ENCODE data around the gene TOR2A. TPM values are rescaled to one million over a fixed set of nuclear protein-coding genes. Genes with fewer than 3 reads are reported as not detected.
A peak's percentile ranks its signal among the peaks of the same experiment; 100 is the strongest.

The TOR2A gene
- total RNA-seq, 1 donor from 2014 or later: 7.4 TPM

- ATAC-seq (no peak), DNase-seq (ENCODE audit: low spot score) (no peak)
These were observed 13.7 kb downstream of the TOR2A start for GRCh38 chr9:127721391-127721821.

GRCh38 chr9:127720865-127721227, 14.2 kb downstream of the TOR2A start:
- no peak for DNase-seq (ENCODE audit: low spot score)
- no peak for ATAC-seq

- ATAC-seq (no peak), DNase-seq (ENCODE audit: low spot score) (no peak)
These were observed 14.8 kb downstream of the TOR2A start for GRCh38 chr9:127720031-127720864.

GRCh38 chr9:127717766-127718165, 17.3 kb downstream of the TOR2A start:
- no peak for DNase-seq (ENCODE audit: low spot score)
- ATAC-seq: no peak

GRCh38 chr9:127716412-127716811, 18.7 kb downstream of the TOR2A start:
- DNase-seq (ENCODE audit: low spot score) (no peak), ATAC-seq (no peak)

- DNase-seq (ENCODE audit: low spot score) (peak; percentile 97), ATAC-seq (peak; percentile 96)
These were observed 19.4 kb downstream of the TOR2A start, which contains the start of the genes PTRH1 and TTC16 for GRCh38 chr9:127715470-127716337. Gene PTRH1 (minus strand): TSS chr9:127715663. CDS start chr9:127715639, 24 bp downstream. Gene TTC16 (plus strand): TSS chr9:127716079. CDS start chr9:127716146, 67 bp downstream.

GRCh38 chr9:127714951-127715469, 20.1 kb downstream of the TOR2A start:
- DNase-seq (ENCODE audit: low spot score): no peak
- peak; percentile 43 for ATAC-seq

GRCh38 chr9:127714020-127714750, 20.9 kb downstream of the TOR2A start:
- no peak for DNase-seq (ENCODE audit: low spot score)
- no peak for ATAC-seq

- no peak for DNase-seq (ENCODE audit: low spot score)
- ATAC-seq: no peak
These were observed 22.2 kb downstream of the TOR2A start for GRCh38 chr9:127712867-127713266.

GRCh38 chr9:127712371-127712770, 22.7 kb downstream of the TOR2A start:
- ATAC-seq (no peak), DNase-seq (ENCODE audit: low spot score) (no peak)

- DNase-seq (ENCODE audit: low spot score): no peak
- no peak for ATAC-seq
These were observed 23.2 kb downstream of the TOR2A start for GRCh38 chr9:127711831-127712274.

- no peak for ATAC-seq
- no peak for DNase-seq (ENCODE audit: low spot score)
These were observed 23.8 kb downstream of the TOR2A start for GRCh38 chr9:127711226-127711701.

- ATAC-seq: no peak
- DNase-seq (ENCODE audit: low spot score): no peak
These were observed 24.8 kb downstream of the TOR2A start for GRCh38 chr9:127710204-127710783.

GRCh38 chr9:127708952-127709587, 26.0 kb downstream of the TOR2A start:
- no peak for ATAC-seq
- no peak for DNase-seq (ENCODE audit: low spot score)

- no peak for ATAC-seq
- no peak for DNase-seq (ENCODE audit: low spot score)
These were observed 27.3 kb downstream of the TOR2A start for GRCh38 chr9:127707766-127708165.

GRCh38 chr9:127706836-127707241, 28.3 kb downstream of the TOR2A start, which contains the start of gene CFAP157:
Gene CFAP157 (plus strand): TSS chr9:127706988. CDS start chr9:127707032, 44 bp downstream.
- no peak for DNase-seq (ENCODE audit: low spot score)
- peak; percentile 70 for ATAC-seq

- DNase-seq (ENCODE audit: low spot score) (no peak), ATAC-seq (no peak)
These were observed 29.3 kb downstream of the TOR2A start for GRCh38 chr9:127705577-127706379.

GRCh38 chr9:127703289-127703946, 31.7 kb downstream of the TOR2A start:
- ATAC-seq: no peak

More at GRCh38 chr9:127703289-127703946, 31.7 kb downstream of the TOR2A start:
- no peak for DNase-seq (ENCODE audit: low spot score)

Data from left lobe of liver (tissue), 2 donors.